AG09319 (cell line): ENCODE results near the gene MAGEB10.

Source experiments
- DNase-seq: peaks from one replicate; pipeline ENCODE4 v3.0.0-alpha.2; 2010; ENCODE audit warnings: low read depth; ENCODE audit errors: extremely low read depth
- CTCF ChIP-seq: IDR thresholded peaks from 2 replicates; pipeline ENCODE4 v1.5.1; 2011; ENCODE audit warnings: low read depth, mild to moderate bottlenecking, inconsistent platforms, low read length, moderate library complexity

Gene MAGEB10

GRCh38 chrX:27815209-27815608 lies 7.4 kb downstream of the MAGEB10 start:
- no peak for DNase-seq
- no peak for TF ChIP-seq CTCF

DNA sequence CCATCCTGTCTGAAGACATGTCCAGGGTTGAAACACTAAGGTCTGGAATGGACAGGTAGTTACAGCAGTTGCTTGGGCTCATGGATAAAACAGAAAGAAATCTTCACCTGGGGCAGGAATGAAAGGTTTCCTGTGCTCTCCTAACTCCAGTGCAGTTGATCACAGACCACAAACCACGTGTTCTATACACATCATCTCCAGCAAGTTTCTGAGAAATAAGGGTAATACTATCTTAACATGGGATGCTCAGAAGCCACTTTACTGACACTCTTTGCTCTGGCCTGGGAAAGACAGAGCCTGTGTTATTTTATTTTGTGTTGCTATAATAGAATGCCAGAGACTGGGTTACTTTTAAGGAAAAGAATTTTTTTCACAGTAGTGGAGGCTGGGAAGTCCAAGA lies 16.0 kb downstream of the MAGEB10 start:
- TF ChIP-seq CTCF = no peak
- DNase-seq = no peak

DNA sequence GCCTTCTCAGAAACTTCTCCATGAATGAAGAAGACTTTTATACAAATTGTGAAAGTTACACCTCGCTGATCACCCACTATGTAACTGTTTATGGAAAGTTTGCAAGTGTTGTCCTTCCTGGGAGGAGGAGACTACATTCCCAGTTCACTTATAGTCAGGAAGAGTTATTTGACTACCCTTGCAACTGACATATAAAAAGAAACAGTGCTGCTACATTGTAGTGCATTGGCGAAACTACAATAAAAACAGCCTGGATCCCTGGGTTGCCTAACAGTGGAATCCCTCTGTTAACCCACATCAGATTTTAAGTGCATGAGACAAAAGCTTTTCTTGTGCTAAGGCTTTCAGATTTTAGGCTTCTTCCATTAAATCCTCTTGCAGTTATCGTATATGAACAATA lies 30.4 kb downstream of the MAGEB10 start:
- TF ChIP-seq CTCF = no peak
- no peak for DNase-seq

DNA sequence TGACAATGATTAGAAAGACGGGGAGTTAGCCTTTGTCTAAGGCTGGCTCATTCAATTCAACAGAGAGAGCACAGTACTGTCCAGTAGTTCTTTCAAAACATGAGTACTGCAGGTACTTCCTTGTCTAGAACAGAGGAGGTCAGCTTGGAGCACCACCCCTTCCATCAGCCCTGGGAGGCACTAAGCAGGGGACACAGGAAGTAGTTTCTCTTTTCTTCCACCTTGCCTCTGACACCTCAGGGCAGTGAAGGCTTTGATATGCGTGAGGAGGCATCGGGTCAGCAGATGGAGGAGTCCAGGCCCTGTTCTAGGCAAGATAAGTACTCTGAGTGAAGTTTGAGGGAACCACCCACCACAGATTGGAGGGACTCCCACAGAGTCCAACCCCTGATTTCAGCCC lies 33.1 kb downstream of the MAGEB10 start:
- no peak for TF ChIP-seq CTCF
- DNase-seq = no peak

DNA sequence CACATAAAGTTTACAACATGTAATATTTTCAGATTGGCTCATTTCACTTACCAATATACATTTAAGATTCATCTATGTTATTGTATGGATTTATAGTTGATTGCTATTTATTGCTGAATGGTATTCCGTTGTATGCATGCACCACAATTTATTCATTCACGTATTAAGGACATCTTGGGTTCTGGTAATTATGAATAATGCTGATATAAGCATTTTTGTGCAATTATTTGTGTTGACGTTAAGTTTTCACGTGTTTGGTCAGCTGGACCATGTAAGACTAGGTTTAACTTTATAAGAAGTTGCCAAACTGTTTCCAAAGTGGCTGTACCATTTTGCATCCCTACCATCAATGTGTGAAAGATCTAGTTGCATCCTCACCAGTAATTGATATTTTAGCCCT lies 35.1 kb downstream of the MAGEB10 start:
- DNase-seq = no peak
- no peak for TF ChIP-seq CTCF

DNA sequence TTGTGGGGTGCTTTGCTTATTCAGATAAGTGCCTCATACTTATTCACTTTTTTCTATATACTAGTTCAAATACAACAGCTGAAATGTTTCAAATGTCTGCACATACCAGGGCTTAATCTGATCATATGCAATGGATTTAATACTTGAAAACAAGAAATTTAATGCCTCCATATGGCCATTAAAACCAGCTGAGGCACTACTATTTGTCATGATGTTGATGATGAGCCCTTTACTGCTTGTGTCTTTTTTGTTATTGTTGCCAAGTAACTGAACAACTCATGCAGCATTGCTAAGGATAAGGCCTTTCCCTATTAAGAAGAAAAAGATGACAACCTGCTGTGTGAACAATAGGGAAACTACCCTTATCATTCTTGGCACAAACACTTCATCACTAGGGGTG lies 52.5 kb downstream of the MAGEB10 start:
- DNase-seq = no peak
- no peak for TF ChIP-seq CTCF

- no peak for DNase-seq
- TF ChIP-seq CTCF = no peak
Observed at GRCh38 chrX:27863809-27864208, 56.0 kb downstream of the MAGEB10 start.
